Activated T-cell treated with anti-CD3 and anti-CD28 coated beads, Interleukin-2, amount 50 U/mL, for 72 hours (primary cell): ENCODE data around the gene SLC22A23. TPM values are rescaled to one million over a fixed set of nuclear protein-coding genes. Genes with fewer than 3 reads are reported as not detected.

ENCODE experiments used
- ATAC-seq, 2 donors: fragments of 150-1000 bp; cut with Tn5 transposase; replicated peaks in 1 of 2; 2 replicates each; pipeline ENCODE4 v1.10.0; 2021; ENCODE audit warnings: moderate library complexity in 2 of 2, mild to moderate bottlenecking in 1 of 2
- DNase-seq, 2 donors: peaks; one replicate each; pipeline ENCODE4 v3.0.0; 2021 to 2022; ENCODE audit warnings: mixed read lengths in 1 of 2
- H3K27ac Mint-ChIP-seq: one replicate; pipeline ENCODE4 v1.8.0; 2022; ENCODE audit warnings: mild to moderate bottlenecking, moderate library complexity, mixed read lengths
- H3K27me3 Mint-ChIP-seq: one replicate; pipeline ENCODE4 v1.8.0; 2022; ENCODE audit warnings: low read depth, mixed read lengths
- H3K36me3 Mint-ChIP-seq, 2 donors: one replicate each; pipeline ENCODE4 v1.8.0; 2022; ENCODE audit warnings: mixed read lengths in 2 of 2, mild to moderate bottlenecking in 1 of 2; ENCODE audit not compliant: insufficient read depth in 2 of 2
- H3K4me1 Mint-ChIP-seq: one replicate; pipeline ENCODE4 v1.8.0; 2022; ENCODE audit warnings: low read depth, mixed read lengths
- H3K4me3 Mint-ChIP-seq, 2 donors: one replicate each; pipeline ENCODE4 v1.8.0; 2022; ENCODE audit warnings: mild to moderate bottlenecking in 2 of 2, mixed read lengths in 2 of 2, moderate library complexity in 2 of 2
- H3K9me3 Mint-ChIP-seq, 2 donors: one replicate each; pipeline ENCODE4 v1.8.0; 2022; ENCODE audit warnings: mixed read lengths in 2 of 2
- total RNA-seq, 2 donors: library from RNA; stranded (reverse); gene quantifications; one replicate each; pipeline ENCODE4 v1.2.3, GENCODE V29; 2022

Gene SLC22A23
- total RNA-seq, 2 donors from 2014 or later, result 1.5 to 2.0 TPM

DNA sequence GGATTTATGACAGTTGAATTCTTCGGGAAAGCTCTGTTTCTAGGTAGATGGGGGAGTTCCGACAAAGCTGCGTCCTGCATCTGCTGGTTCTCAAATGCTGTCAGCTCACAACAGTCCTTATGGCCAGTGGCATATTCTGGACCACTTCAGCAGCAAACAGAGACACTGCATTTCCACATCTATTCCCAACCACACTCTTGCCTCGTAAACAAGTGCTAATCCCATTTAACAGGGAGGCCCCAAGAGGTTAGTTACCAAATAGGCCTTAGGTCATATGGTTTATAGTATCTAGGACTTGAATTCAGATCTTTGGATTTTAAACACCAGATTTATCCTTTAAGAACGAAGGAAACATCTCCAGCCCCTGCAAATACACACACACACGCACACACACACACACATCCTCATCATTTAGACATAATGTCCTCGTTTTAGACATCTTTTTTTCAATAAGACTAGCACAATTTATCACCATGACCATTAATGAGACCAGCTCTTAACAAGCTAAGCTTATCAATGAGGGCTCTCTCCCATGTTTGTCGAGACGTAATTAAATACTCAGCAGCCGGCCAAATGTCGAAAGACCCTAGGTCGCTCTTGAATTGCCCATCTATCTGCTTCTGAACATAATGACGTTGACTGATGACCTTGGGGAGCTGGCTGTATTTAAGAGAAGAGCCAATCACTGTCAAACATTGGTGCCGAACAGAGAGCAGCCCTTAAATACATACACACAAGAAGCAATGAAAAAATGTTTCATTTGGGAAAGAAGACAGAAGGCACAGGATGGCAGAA, 113.6 kb downstream of the SLC22A23 start:
- peaks cover 11% of the 10 kb centered on the region for H3K4me1 Mint-ChIP-seq
- DNase-seq, result no peak
- no peak overlapping the region for H3K27ac Mint-ChIP-seq
- H3K9me3 Mint-ChIP-seq, result no peaks in the 10 kb centered on the region
- ATAC-seq, result no peak
- H3K27me3 Mint-ChIP-seq, result no peaks in the 10 kb centered on the region
- H3K4me3 Mint-ChIP-seq, result no peak overlapping the region
- no peaks in the 10 kb centered on the region for H3K36me3 Mint-ChIP-seq

DNA sequence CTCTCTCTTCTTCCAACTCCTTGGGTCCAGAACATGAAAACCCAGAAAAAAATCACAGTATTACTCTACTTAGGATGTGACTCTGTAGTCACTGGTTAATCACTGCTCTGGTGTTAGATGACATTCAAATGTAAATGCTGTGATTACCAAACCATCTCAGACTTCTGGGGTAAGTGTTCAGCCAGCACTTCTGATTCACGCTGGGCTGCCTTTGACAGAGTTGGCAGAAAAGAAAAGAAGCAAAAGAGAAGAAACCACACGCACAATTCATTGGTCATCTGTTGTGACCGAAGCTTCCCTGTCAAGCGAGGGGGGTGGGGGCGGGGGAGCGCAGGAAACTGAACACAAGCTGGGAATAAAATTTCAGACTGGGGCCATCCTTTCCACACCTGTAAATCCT, 115.4 kb downstream of the SLC22A23 start:
- Mint-ChIP-seq H3K9me3 (no peaks in the 10 kb centered on the region), H3K4me3 (no peak overlapping the region)
- ATAC-seq, result no peak

DNA sequence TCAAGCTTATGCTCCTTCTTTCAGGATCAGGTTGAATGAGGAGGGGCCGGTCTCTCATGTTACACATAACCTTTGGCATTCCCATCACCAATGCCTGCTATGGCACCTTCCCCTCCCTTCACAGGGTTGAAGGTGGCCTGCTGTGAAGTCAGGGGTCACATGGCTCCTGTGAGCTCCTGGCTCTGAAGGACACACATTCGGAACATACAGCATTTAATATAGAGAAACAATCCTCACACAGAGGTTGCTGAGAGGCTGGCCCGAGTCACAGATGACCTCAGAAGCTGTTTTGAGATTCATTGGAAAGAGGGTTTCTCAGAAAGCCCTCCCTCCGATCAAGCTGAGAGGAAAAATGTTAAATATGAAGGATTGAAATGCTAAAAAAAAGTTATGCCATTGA, 116.0 kb downstream of the SLC22A23 start:
- Mint-ChIP-seq H3K9me3 (no peaks in the 10 kb centered on the region), H3K27ac (no peak overlapping the region), H3K27me3 (no peaks in the 10 kb centered on the region), H3K36me3 (no peaks in the 10 kb centered on the region), H3K4me1 (peaks cover 27% of the 10 kb centered on the region), H3K4me3 (no peak overlapping the region)
- no peak for ATAC-seq
- DNase-seq, result no peak

More for the DNA sequence above, 115.4 kb downstream of the SLC22A23 start:
- no peaks in the 10 kb centered on the region for H3K27me3 Mint-ChIP-seq
- no peak overlapping the region for H3K27ac Mint-ChIP-seq
- peaks cover 23% of the 10 kb centered on the region for H3K4me1 Mint-ChIP-seq
- no peaks in the 10 kb centered on the region for H3K36me3 Mint-ChIP-seq
- DNase-seq, result no peak

DNA sequence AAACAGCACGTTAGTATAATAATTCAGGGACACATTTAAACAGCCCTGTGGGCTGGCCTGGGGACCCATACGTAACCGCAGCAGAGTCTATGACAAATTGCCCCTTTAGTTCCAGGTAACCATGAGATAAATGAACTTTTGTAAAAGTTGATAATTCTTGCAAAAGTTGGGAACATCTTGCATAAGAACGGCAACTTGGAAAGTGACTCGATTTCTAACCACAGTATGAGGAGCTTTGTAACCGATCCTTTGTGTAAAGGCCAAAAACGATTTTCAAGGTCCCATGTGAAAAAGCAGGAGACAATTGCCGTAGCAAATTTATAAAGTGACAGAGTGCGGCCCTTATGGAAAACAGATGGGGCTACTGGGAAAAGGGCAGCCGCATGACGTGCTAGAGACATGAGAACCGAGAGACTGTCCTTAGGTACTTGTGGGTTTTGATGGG, 116.5 kb downstream of the SLC22A23 start:
- ATAC-seq, result no peak
- Mint-ChIP-seq H3K36me3 (no peaks in the 10 kb centered on the region), H3K27ac (no peak overlapping the region), H3K27me3 (no peaks in the 10 kb centered on the region), H3K4me1 (peaks cover 27% of the 10 kb centered on the region), H3K4me3 (no peak overlapping the region), H3K9me3 (no peaks in the 10 kb centered on the region)
- DNase-seq, result no peak

DNA sequence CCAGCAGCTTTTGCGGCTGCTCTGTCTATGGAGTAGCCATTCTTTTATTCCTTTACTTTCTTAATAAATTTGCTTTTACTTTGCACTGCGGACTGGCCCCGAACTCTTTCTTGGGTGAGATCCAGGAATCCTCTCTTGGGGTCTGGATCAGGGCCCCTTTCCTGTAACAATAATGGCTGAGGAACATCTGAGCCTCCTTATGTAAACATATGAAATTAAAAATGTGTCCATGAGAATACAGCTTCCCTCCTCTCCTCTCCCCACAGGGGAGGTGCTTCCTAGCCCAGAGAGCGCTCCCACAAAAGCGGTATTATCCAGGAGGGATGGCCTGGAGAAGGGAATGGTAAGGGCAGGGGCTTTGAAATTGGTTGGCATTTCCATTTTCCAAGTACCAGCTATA, 117.0 kb downstream of the SLC22A23 start:
- no peak for ATAC-seq

DNA sequence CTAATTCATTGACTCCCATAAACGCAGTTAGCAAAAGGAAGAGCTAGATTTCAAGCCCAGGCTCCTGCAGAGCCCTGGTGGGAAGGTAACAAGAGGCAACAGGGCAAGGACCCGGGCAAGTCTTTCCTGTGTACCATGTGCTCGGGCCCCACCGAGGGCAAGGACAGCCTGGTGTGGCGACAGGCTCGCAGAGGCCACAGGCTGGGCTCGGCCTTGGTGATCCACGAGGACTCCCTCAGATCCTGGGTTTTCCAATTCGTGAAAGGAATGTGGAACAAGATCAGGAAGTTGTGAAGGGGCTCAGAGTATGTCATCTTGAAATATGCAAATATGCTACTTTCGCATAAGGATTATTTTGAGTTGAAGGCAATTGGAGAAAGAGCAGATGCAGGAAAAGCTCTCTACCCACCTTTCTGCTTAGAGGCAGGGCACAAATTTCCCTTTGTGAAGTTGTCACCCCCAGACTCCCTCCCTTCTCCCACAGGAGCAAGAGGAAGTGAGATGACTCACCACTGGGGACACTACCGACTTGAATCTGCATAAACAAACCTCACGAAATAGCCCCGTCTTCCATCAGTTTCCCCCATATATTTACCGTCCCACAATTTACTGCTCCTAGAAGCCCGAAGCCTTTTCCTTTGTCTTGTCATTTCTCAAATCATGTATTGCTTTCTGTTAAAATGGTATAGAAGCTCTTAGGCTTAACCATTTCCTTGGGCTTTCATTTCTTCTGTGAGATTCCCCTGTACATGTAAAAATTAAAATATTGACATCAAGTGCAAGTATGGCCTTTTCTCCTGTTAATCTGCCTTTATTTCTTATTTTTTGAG, 119.1 kb downstream of the SLC22A23 start:
- Mint-ChIP-seq H3K4me3 (peak overlapping the region in 1 of 2 donors; percentile 53), H3K4me1 (peaks cover 31% of the 10 kb centered on the region), H3K27ac (peak overlapping the region; percentile 59), H3K36me3 (no peaks in the 10 kb centered on the region), H3K9me3 (no peaks in the 10 kb centered on the region), H3K27me3 (peaks cover 5% of the 10 kb centered on the region)
- DNase-seq (no peak), ATAC-seq (no peak)

More for the DNA sequence above, 117.0 kb downstream of the SLC22A23 start:
- Mint-ChIP-seq H3K9me3 (no peaks in the 10 kb centered on the region), H3K36me3 (no peaks in the 10 kb centered on the region), H3K4me1 (peaks cover 27% of the 10 kb centered on the region), H3K27me3 (no peaks in the 10 kb centered on the region), H3K27ac (no peak overlapping the region), H3K4me3 (no peak overlapping the region)
- no peak for DNase-seq

DNA sequence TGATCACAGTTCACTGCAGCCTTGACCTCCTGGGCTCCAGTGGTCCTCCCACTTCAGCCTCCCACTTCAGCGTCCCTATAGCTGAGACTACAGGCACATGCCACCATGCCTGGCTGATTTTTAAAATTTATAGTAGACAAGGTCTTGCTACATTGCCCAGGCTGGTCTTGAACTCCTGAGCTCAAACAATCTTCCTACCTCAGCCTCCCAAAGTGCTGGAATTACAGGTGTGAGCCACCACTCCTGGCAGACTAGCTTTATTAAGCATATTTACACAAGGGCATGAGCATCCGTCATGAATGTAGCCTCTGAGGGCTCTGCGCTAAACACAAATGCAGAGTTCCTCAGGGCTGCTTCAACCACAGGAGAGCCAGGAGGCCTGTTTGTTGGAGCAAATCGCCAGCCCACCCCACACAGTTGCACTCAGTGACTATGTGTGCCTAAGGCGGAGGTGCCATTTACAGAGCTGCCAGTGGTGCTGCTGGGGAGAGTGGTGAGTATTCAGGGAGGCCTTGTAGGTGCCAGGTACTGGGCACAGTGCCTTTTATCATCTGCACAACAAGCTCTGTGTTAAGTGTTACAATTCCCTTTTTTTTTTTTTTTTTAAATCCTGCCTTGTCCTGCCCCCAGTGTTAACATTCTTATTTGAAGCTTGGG, 119.9 kb downstream of the SLC22A23 start:
- Mint-ChIP-seq H3K36me3 (no peaks in the 10 kb centered on the region), H3K27me3 (peaks cover 5% of the 10 kb centered on the region)
- no peak for ATAC-seq

DNA sequence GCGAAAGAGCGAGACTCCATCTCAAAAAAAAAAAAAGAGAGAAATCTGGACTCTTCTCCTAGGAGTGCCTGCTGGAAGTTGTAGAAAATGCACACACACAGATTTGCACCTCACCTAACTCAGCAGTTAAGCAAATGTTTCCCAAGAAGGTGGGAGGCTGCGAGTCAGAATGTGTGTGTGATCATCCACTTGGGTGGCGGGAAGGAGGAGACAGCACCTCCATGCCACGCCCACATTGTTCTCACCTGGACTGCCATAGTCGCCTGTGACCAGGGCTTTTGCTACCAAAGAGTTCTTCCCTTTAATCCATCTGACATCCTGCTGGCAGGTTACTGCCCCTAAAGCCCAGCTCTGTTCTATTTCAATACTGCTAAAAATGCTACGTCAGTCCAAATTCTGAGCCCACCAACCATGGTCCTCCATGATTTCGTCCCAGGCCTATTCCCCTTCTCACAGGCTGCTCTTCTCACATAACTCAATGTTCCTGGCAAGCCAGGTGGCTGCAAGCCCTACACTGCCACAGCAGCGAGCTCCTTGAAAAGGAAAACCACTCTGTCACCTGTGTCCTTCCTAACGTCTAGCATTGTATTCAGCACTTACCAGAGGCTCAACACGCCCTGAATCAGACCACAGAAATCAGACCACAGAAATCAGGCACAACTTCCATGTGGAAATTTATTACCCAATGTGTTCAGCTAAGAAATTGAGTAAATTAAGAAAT, 120.6 kb downstream of the SLC22A23 start:
- H3K4me1 Mint-ChIP-seq, result peaks cover 31% of the 10 kb centered on the region
- ATAC-seq (no peak), DNase-seq (no peak)
- H3K27ac Mint-ChIP-seq, result no peak overlapping the region
- H3K27me3 Mint-ChIP-seq, result peaks cover 5% of the 10 kb centered on the region
- no peak overlapping the region for H3K4me3 Mint-ChIP-seq
- no peaks in the 10 kb centered on the region for H3K9me3 Mint-ChIP-seq
- H3K36me3 Mint-ChIP-seq, result no peaks in the 10 kb centered on the region

More for the DNA sequence above, 119.9 kb downstream of the SLC22A23 start:
- no peak overlapping the region for H3K4me3 Mint-ChIP-seq
- H3K27ac Mint-ChIP-seq, result no peak overlapping the region
- H3K4me1 Mint-ChIP-seq, result peaks cover 31% of the 10 kb centered on the region
- H3K9me3 Mint-ChIP-seq, result no peaks in the 10 kb centered on the region
- DNase-seq, result no peak

DNA sequence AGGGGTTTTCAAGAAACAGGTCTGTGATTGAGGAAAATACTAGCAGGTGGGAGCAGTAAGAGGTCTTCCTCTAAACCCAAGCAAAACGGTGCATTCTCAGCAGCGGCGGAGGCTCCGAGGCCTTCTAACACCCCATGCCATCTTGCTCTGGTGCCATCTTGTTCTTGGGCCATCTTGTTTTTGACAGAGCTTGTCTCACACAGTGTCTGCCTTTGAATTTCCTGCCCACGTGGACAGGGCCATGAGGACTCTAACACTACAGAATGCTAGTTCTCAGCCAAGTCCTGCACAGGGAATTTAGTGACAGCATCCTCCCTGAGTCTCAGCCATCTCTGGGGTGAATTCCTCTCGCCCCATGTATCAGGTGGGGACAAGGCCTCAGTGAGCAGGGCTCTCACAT, 121.7 kb downstream of the SLC22A23 start:
- H3K9me3 Mint-ChIP-seq, result no peaks in the 10 kb centered on the region
- no peak overlapping the region for H3K27ac Mint-ChIP-seq
- H3K4me3 Mint-ChIP-seq, result no peak overlapping the region
- peaks cover 5% of the 10 kb centered on the region for H3K27me3 Mint-ChIP-seq
- peaks cover 31% of the 10 kb centered on the region for H3K4me1 Mint-ChIP-seq
- ATAC-seq (no peak), DNase-seq (no peak)
- no peaks in the 10 kb centered on the region for H3K36me3 Mint-ChIP-seq

DNA sequence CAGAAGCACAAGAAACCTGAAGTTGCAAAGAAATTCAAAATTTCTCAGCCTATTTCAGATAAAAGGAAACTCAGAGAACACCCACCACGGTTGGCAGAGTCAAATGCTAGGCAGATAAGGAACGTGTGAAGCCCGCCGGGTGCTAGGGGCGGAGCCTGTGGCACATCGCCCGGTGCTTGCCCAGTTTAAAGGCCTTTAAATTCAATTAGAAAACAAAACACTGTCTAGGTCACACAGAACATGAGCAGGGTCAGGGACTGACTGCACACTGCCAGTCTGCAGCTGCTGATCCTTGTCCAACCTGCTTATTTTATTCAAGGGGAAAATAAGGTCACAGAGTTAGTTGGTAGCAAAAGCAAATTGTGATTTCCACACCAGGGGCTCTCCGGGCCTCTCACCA, 122.3 kb downstream of the SLC22A23 start:
- Mint-ChIP-seq H3K27ac (no peak overlapping the region), H3K36me3 (no peaks in the 10 kb centered on the region), H3K27me3 (peaks cover 5% of the 10 kb centered on the region), H3K4me1 (peaks cover 31% of the 10 kb centered on the region), H3K9me3 (no peaks in the 10 kb centered on the region), H3K4me3 (no peak overlapping the region)
- ATAC-seq (no peak), DNase-seq (no peak)

DNA sequence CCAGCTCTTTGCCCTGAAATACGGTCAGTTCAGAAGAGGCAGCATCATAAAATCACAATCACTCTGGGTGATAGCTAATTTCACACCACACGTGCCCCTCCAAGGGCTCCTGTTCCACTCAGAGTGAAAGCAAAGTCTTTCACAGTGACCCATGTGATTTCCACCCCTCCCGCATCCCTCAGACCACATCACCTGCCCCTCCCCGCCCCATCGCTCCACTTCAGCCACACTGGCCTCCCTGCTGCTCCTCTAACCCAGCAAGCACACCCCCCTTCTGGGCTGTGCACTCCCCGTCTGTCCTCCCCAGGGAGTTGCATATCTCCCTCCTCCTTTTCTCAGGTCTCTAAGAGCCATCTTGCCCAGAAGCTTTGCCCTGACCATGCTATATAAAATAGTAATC, 123.6 kb downstream of the SLC22A23 start:
- Mint-ChIP-seq H3K36me3 (no peaks in the 10 kb centered on the region), H3K4me1 (peaks cover 21% of the 10 kb centered on the region), H3K4me3 (no peak overlapping the region), H3K27ac (no peak overlapping the region), H3K9me3 (no peaks in the 10 kb centered on the region), H3K27me3 (peaks cover 5% of the 10 kb centered on the region)
- DNase-seq, result no peak
- no peak for ATAC-seq

DNA sequence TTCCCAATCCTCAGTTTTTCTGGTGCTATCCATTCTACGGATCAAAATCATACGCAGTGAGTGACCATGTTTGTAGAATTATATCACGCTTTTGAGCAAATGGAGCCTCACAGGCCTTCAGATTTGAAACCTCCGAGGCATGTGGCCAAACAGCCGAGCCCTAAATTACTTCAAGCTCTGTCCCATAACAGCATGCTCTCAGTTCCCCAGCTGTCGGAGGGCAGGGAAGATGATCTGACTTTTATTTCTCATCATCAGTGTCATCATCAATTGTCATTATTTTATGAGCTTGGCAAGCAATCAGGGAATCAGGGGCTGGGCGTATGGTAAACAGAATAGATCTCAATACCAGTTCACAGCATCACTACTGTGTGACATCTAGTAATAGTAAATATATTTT, 124.9 kb downstream of the SLC22A23 start:
- H3K4me1 Mint-ChIP-seq, result peaks cover 8% of the 10 kb centered on the region
- DNase-seq (no peak), ATAC-seq (no peak)
- no peak overlapping the region for H3K27ac Mint-ChIP-seq
- H3K4me3 Mint-ChIP-seq, result no peak overlapping the region
- no peaks in the 10 kb centered on the region for H3K9me3 Mint-ChIP-seq
- H3K27me3 Mint-ChIP-seq, result peaks cover 5% of the 10 kb centered on the region
- H3K36me3 Mint-ChIP-seq, result no peaks in the 10 kb centered on the region
